Neutrophil (primary cell): Measurements from ENCODE around the gene TAS1R1.

Source experiments
- H3K27ac ChIP-seq: fragments of 200-600 bp; sonication (generic); 2 replicates; pipeline ENCODE4 v1.5.1; 2016; ENCODE audit warnings: mild to moderate bottlenecking, moderate library complexity
- H3K27me3 ChIP-seq: fragments of 200-600 bp; sonication (generic); 2 replicates; pipeline ENCODE4 v1.6.0; 2016; ENCODE audit warnings: mild to moderate bottlenecking
- H3K36me3 ChIP-seq: fragments of 200-600 bp; sonication (generic); 2 replicates; pipeline ENCODE4 v1.5.1; 2017
- H3K4me1 ChIP-seq, 2 experiments: fragments of 200-600 bp in 1 of 2; sonication (generic) in 1 of 2; 1 replicate in 1 of 2; 2 replicates in 1 of 2; pipeline versions ENCODE4 v1.5.1 to v1.6.1; 2013 to 2016; ENCODE audit warnings: low read depth in 1 of 2, low read length in 1 of 2, mild to moderate bottlenecking in 1 of 2, moderate library complexity in 1 of 2; ENCODE audit not compliant: control insufficient read depth in 1 of 2, insufficient read depth in 1 of 2
- H3K4me3 ChIP-seq, 2 experiments: fragments of 200-600 bp in 1 of 2; sonication (generic) in 1 of 2; 1 replicate in 1 of 2; 2 replicates in 1 of 2; pipeline ENCODE4 v1.5.1; 2013 to 2016; ENCODE audit warnings: low read depth in 1 of 2, low read length in 1 of 2, mild to moderate bottlenecking in 1 of 2, moderate library complexity in 1 of 2
- H3K9me3 ChIP-seq: fragments of 200-600 bp; sonication (generic); 2 replicates; pipeline ENCODE4 v1.5.1; 2016
- CTCF ChIP-seq: fragments of 200-600 bp; sonication (generic); IDR thresholded peaks from 2 replicates; pipeline ENCODE4 v1.5.1; 2016; ENCODE audit warnings: antibody characterized with exemption

TAS1R1 gene

GRCh38 chr1:6625584-6626149 lies 70.6 kb downstream of the TAS1R1 start:
- Histone ChIP-seq H3K27me3 (no peaks in the 10 kb centered on the region), H3K9me3 (no peaks in the 10 kb centered on the region), H3K4me1 (peaks cover 13 to 17% of the 10 kb centered on the region in 2 experiments), H3K27ac (peak overlapping the region; percentile 69), H3K36me3 (peaks cover 46% of the 10 kb centered on the region), H3K4me3 (peak overlapping the region; percentile 69 to 74)
- TF ChIP-seq CTCF: no peak

GRCh38 chr1:6627031-6627430 lies 71.9 kb downstream of the TAS1R1 start:
- no peak overlapping the region for H3K4me3 ChIP-seq
- no peak for TF ChIP-seq CTCF
- H3K4me1 ChIP-seq: peaks cover 13 to 17% of the 10 kb centered on the region in 2 experiments
- H3K9me3 ChIP-seq: no peaks in the 10 kb centered on the region
- H3K36me3 ChIP-seq: peaks cover 46% of the 10 kb centered on the region
- H3K27ac ChIP-seq: no peak overlapping the region
- no peaks in the 10 kb centered on the region for H3K27me3 ChIP-seq

GRCh38 chr1:6627841-6628545 lies 72.9 kb downstream of the TAS1R1 start:
- no peaks in the 10 kb centered on the region for H3K9me3 ChIP-seq
- peaks cover 49% of the 10 kb centered on the region for H3K36me3 ChIP-seq
- TF ChIP-seq CTCF: no peak
- no peaks in the 10 kb centered on the region for H3K27me3 ChIP-seq
- peaks cover 13 to 17% of the 10 kb centered on the region in 2 experiments for H3K4me1 ChIP-seq
- no peak overlapping the region for H3K4me3 ChIP-seq
- no peak overlapping the region for H3K27ac ChIP-seq

- H3K4me3 ChIP-seq: no peak overlapping the region
- no peak for TF ChIP-seq CTCF
- H3K9me3 ChIP-seq: no peaks in the 10 kb centered on the region
- H3K4me1 ChIP-seq: peaks cover 13 to 17% of the 10 kb centered on the region in 2 experiments
- H3K27me3 ChIP-seq: no peaks in the 10 kb centered on the region
- peaks cover 59% of the 10 kb centered on the region for H3K36me3 ChIP-seq
- no peak overlapping the region for H3K27ac ChIP-seq
Observed at GRCh38 chr1:6628971-6629479, 73.9 kb downstream of the TAS1R1 start.
